Ovary (tissue), 3 donors: ENCODE data around the gene SRGN.

Experiments used
- CTCF ChIP-seq, 3 donors: fragments of 450-650 bp in 2 of 3; fragments of 200-600 bp in 1 of 3; IDR thresholded peaks; one replicate each; pipeline versions ENCODE4 v1.5.1 to v1.8.0; 2016 to 2022; ENCODE audit warnings: antibody characterized with exemption in 3 of 3, mild to moderate bottlenecking in 1 of 3
- POLR2A ChIP-seq: fragments of 450-650 bp; IDR thresholded peaks from one replicate; pipeline ENCODE4 v1.6.1; 2017; ENCODE audit warnings: antibody characterized with exemption, mild to moderate bottlenecking, moderate library complexity
- donor health status: DM: no; HTN: no; CAD: no.

- TF ChIP-seq POLR2A (no peak), CTCF (IDR thresholded peaks at IDR 0.05) (no peak)
These were observed 8.1 kb downstream of the SRGN start for GRCh38 chr10:69096045-69096444.
